NCI-H1436 treated with DMSO at 0.1 percent for 48 hours (cell line): Measurements from ENCODE around the gene HYAL2.

ENCODE experiments used
- DNase-seq: peaks from one replicate; lab custom pipeline; 2025; lab: John Stamatoyannopoulos, UW

Gene HYAL2, protein sequence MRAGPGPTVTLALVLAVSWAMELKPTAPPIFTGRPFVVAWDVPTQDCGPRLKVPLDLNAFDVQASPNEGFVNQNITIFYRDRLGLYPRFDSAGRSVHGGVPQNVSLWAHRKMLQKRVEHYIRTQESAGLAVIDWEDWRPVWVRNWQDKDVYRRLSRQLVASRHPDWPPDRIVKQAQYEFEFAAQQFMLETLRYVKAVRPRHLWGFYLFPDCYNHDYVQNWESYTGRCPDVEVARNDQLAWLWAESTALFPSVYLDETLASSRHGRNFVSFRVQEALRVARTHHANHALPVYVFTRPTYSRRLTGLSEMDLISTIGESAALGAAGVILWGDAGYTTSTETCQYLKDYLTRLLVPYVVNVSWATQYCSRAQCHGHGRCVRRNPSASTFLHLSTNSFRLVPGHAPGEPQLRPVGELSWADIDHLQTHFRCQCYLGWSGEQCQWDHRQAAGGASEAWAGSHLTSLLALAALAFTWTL

DNA sequence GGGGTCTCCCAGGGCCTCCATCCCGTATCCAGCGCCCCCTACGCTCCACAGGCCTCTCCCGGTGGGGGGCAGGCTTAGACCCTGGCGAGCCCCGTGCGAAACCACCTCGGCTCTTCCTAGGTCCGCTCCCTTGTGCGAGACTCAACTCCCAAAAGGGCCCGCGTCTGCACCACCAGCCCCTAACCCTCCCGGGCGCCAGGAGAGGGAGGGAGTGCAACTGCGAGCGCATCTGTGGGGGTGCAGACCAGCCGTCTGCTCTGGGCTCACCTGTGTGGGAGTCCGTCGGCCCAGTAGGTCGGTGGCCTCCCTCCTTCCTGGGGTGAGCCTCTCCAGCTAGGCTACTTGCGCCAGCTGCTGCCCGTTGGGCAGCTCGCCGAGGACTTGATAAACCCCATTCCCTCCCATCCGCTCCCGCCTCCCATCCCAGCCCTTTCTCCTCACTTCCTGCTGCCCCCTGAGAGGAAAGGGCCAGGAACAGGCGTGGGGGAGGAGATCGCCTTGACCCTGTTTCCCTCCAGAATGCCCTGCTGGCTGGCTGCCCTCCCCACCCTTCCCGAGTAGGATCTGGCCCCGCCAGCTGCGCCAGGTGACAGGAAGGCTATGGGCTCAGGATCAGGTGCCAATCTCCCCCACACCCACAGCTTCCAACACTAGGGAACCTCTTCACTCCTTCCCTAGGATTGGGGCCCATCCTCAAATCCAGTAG, at the start of gene HYAL2:
Gene HYAL2 (minus strand): TSS at position 360 of the 706 bp plus-strand sequence. CDS start 2,256 bp downstream, outside the sequence.
- no peak for DNase-seq

DNA sequence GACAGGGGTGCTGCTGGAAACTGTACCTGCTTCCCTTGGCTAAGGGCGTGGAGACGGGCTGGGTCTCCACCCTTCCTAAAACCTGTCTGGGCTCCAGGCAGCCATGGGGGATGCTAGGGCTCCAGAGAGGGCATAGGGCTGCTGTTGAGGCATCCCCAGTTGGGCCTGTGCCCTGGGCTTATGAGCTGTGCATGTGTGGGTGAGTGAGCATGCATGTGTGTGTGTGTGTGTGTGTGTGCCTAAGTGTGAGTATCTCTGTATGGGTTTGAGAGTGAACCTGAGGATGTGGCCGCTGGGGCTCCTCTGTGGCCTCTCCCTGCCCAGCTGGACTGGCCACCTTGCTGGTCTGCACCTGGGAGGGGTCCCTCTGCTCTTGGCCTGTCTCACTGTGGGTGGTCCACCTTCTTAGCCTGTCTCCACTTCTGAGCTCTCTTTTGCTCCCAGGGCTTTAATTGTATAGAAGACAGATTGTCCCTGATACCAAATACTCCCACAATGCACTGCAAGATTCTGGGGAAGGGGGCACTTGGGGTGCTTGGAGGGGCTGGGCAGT, 48.7 kb upstream of the HYAL2 start:
- DNase-seq, result no peak

DNA sequence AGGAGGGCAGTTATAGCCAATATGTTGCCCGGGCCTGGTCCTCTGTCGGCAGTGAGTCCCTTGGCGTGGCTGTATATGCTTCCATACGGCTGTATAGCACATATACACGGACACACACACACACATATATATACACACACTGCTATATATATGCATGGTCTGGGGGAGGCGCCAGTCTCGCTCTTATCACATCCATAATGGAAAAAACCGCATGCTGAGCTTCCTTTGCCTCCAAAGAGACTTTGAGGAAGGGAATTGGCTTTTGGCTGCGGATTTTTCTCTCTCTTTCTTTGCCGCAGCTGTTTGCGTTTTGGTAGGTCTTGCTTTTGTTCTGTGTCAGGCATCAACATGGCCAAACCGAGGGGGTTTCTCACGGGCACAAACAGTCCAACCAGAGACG, 48.0 kb upstream of the HYAL2 start:
- no peak for DNase-seq

DNA sequence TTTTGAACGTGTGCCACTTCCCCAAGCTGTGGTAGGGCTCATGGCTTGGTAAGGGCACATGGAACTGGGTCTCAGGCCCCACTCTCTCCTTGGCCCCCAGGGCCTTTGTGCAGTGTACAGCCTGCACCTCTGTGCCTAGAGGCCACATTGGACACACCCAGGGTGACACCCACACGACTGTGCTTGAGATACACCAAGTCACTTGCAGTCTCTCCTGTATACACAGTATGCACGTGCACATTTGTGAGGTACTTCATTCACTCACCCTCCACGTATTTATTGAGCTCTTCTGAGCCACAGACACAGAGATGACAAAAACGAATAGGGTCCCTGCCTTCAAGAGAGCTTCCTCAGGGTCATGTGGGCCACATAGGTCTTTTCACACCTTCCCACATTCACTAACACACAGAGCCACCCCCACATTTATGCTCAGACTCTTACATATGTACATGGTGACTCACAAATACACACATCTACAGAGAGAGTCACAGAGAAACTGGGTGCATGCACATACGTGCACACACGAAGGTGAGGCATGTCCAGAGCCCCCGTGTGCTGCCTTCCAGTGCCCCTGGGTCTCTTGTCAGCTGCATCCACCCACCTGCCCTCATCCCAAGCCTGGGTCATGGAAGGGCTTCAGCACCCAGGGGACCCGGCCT, 46.6 kb upstream of the HYAL2 start:
- DNase-seq, result no peak

DNA sequence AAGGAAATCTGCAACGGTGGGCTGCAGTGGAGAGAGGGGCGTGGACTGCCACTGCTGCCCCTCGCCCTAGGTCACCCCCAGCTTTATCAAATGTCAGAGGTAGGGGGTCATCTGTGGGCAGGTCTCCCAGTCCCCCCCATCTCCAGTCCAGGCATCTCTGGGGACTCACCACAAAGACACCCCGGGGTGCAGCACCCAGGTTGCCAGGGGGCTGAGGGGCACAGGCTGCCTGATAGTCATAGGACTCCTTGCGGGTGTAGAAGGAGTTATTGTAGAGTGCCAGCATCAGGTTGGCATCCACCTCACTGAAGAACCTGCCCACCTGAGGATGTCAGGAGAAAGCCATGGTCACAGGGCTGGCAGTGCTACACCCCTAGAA, 43.3 kb upstream of the HYAL2 start:
- DNase-seq, result no peak

DNA sequence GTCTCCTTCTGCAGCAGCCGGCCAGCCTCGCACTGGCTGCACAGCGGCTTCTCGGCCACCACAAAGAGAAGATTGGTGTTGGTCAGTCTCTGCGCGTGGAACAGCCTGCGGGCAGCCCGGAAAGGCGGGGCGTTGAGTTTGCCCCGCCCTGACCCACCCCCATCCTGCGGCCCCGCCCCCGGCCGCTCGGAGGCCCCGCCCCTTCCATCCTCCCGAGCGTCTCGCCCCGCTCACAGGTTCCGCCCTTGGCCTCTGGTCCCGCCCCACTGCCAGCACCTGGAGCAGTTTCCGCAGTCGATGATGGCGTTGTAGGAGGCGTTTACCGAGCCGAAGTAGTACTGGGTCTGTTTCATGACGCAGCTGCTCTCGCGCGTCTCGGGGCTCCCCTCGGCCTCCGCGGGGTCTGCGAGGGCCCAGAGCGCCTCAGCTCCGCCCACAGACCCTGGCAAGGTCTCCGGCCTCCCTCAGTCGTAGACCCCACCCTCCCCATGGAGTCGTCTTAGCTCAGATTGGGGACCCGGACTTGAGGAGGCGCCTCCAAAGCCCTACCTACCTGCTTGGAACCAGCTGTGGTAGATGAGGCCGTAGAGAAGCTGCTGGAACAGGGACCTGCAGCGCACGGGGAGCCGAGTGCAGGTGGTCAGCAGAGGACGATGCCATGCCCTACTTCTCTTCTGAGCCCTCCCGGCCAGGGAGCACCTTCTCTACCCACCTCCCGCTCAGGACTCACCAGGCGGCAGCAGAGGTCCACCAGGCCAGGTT, 42.7 kb upstream of the HYAL2 start:
- DNase-seq, result no peak

DNA sequence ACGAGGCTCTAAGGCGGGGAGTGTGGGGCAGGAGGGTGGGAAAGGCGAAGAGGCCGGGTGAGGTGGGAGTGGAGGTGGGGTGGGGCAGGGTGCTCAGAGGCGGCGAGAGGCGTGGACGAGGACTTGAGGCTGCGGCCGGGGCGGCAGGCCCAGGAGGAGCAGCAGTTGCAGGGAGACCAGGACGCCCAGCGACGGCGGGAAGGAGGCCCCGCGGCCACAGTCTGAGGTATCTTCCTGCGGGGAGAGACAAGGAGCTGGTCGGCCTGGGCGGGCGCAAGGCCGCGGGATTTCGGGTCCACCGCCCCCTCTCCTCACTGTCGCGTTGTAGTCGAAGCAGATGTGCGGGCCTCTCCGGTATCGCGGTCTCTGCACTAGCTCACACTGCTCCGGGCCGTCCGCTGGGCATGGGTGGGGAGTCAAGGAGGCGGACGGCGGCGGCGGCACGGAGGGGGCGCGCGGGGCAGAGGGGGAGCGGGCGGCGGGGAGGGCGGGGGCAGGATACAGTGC, 42.1 kb upstream of the HYAL2 start:
- DNase-seq, result no peak

DNA sequence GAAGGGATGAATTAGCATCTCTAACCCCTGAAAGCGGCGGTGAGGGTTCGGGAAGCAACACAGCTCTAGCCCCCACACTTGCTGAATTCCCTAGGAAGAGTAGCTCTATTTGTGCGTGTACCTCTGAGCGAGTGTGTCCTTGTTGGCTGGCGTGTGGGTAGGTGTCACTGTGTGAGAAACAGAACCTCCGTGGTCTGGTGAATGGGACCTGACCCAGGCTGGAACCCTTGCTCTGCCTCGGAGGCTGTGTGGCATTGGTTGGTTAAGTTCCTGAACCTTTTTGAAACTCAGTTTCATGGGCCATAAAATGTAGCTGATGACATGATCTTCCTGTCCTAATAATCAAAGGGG, 37.2 kb upstream of the HYAL2 start:
- no peak for DNase-seq

DNA sequence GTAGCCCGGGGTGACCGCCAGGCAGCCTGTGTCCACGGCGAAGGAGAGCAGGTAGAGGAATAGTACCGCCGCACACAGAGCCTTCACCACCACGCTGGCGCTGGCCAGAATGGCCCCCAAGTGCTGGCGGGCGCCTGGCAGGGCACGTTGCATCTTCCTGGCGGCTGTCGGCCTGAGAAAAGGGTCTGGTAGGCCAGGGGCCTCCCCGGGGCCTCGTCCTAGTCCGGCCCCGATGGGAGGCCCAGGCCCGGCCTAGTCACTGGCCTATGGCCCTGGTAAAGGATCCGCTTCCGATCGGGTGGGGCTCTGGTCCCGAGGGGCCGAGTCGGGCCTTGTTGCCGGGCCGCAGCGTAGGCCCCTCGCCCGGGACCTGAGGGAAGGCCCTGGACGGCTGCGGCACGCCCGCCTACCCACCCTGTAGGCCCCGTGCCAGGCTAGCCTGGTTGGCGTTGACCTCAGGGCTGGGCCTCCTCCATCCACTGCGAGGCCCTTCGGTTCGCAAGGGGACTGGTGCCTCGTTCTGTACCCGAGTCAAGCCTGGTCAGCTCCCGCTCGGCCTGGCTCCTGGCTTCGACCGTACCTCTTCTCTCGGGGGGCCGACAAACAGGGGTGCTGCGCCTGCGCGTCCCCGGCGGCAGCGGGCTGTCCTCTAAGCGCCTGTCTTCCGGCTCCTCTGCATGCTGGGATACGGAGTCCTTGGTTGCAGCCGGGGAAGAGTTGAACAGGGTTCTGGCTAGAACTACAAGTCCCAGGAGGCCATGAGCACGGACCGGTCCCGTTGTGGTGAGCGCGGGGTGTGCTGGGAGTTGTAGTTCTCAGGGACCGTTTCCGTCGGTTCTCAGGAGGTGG, 36.6 kb upstream of the HYAL2 start, which contains the start of gene TMEM115:
Gene TMEM115 (minus strand): TSS at position 611 of the 849 bp plus-strand sequence. CDS start 458 bp downstream, at position 153.
- DNase-seq, result peak; percentile 48

DNA sequence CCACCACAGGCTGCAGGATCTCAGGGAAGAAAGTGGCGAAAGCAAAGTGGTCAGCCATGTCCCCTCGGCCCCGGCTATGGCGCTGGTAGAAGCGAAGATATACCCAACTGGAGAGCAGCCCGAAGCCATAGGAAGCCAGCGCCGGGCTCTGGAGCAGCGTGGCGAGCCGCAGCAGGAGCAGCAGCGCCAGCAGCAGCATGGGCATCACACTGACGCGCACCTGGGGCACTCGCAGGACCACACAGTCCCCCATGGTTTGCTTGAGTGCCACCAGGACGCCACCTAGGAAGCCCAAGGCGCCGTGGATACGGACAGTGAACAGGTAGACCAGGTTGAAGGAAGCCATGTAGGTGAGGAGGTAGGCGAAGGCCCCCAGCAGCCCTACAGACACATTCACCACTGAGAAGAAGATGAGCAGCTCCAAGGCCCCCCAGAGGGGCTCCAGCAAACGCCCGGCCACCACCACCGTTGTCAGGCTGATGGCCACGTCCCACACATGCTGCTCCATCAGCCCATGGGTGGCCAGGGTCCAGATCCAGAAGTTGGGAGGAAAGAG, 35.9 kb upstream of the HYAL2 start:
- no peak for DNase-seq

DNA sequence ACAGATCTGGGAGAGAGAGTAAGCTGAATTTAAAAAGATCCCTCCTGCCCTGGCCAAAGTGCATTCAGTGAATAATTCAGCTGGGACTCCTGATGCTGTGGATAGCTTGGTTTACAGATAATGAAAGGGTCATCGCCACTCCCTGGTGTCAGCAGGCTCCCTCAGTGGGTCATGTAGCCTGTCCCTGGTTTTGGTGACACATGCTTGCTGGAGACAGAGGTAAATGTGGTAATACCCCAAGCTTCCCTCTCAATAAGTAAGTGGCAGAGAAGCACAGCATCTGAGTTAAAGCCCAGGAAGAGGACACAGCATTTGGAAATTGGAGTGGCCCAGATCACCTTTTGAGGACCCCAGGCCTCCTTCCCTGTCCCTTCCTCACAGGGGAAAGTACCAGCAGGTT, 34.9 kb upstream of the HYAL2 start:
- DNase-seq, result no peak

DNA sequence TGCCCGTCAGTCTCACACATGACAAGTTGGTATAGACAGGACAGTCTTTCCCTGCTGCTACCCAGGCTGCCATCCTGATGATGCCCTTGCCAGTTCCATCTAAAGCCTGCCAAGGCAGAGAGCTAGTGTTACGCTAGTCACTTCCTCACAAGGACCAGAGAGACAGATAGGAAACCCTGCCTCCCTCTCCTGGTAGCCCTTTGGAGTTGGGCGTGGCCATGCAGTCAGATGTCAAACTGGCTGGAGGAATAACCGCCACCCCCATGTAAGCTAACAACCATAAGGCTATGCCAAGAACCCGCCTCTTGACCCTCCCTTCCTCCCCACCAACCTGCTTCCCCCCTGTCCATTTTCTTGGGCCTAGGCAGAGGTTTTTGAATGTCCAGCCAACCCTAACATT, 34.0 kb upstream of the HYAL2 start:
- no peak for DNase-seq

DNA sequence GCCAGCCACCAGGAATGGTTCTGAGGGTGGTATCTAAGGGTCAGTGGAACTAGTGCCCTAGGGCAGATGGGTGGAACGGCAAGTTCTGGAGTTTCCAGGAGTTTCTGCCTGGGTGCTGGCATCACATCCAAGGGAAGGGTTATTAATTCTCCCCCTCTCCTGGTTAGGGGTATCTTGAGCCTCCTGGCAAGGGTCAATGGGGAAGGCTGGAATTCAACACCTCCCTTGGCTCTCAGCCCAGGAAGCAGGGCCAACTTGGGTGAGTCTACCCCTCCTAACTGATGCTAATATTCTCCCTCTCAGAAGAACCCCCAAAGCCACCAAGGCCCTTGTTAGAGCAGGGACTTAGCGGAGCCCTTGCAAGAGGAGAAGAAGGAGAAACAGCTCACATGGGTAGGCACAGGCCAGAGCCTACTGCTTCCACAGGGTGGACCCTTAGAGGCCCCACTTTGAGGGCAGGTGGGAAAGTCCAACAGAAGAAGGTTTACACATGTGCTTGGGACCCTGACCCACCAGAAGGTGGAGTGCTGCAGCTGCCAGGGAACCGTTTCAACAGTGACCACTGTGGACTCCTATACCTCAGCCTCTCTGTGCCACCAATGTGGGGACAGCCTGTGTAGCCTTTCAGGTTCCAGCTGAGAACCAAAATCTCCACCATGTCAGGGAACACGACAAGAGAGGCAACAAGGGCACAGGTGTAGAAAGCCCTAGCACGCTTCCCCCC, 33.4 kb upstream of the HYAL2 start:
- no peak for DNase-seq

DNA sequence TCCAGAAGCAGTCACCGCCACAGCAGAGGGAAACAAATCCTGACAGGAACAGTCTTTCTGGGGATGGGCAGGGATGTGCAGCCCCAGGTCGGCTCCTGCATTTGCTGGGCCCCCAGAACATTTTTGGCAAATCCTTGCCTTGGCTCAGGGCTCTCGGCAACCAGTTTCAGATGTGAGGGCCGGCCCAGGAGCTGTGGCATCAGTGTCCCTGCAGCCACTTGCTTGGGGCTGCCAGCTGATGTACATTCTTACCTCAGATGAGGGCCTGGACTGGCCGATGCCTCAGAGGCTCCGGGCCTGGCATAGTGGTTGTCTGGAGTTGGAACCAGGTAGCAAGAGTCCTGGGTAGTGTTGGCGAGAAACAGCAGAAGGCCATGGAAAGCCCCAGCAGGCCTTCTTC, 32.3 kb upstream of the HYAL2 start:
- DNase-seq, result no peak

DNA sequence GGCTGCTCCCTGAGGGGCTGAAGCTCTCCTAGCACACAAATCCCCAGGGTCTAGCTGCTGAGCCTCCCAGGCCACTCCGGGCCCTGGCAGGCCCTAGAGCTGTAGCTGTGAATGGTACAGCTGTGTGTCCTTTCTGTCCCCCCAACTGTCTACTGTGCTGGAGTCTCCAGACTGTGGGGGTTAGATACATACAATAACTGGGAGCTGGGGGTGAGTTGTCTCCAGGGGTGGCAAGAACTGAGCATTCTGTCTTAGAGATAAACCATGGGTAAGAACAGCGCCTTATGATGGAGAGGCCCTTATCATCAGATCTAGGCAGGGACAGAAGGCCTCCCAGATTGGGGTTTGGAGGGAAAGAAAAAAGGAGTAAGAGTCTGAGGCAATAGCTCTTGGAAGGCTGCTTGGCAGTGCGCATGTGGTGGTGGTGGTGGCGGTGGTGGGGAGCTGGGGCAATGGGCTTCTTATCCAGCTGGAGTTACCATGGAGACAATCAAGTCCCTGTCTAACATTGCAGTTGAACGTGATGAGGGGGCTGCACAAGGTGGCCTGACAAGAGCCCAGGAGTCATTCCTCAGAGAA, 31.7 kb upstream of the HYAL2 start:
- no peak for DNase-seq

DNA sequence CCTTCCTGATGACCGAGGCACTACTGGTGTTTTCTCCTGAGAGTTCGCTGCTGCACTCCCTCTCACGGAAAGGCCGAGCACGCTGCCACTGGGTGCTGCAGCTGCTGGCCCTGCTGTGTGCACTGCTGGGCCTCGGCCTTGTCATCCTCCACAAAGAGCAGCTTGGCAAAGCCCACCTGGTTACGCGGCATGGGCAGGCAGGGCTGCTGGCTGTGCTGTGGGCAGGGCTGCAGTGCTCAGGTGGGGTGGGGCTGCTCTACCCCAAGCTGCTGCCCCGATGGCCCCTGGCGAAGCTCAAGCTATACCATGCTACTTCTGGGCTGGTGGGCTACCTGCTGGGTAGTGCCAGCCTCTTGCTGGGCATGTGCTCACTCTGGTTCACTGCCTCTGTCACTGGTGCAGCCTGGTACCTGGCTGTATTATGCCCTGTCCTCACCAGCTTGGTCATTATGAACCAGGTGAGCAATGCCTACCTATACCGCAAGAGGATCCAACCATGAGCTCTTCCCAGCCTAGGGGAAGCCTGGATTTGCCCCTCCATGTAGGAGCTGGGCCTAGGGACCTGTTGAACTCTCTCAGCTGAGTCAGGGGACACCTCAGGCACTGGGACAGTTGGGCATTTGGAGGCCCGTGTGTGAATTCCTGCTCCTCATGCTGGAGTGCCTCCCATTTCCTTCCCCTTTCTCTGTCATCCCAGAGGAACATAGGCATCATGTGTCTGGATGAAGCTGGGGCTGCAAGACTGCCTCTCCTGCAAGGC, 30.9 kb upstream of the HYAL2 start:
- DNase-seq, result no peak

DNA sequence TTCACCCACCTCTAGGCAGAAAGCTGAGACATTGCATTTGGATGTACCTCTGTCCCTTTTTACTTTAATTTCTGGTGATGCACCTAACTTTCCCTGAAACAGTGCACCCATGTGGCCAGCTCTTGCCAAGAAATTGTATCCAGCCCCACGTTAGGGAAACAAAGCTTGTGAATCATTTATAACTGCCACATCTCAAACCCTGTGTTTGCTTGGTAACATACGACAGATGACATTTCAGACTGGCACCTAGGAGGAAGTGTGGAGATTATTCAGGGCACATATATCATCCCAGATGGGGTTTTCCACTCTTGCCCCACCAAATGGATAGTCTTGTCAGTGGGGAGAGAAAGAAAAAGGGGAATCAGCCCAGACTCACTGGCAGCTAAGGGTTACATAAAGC, 30.2 kb upstream of the HYAL2 start:
- no peak for DNase-seq

DNA sequence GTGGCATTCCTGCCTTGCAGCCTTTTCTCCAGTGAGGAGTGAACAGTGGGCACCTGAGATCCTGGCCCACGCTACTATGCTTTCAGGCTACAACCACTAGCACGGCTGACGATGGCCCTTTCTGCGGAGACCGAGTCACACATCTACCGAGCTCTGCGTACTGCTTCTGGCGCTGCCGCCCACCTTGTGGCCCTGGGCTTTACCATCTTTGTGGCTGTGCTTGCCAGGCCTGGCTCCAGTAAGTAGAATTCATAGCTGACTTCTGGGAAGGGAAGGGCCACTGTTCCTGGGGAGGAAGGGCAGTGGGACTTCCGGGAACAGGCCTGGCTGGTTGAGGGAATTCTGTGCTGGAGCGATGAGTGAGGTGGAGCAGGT, 28.8 kb upstream of the HYAL2 start:
- DNase-seq, result no peak
